Aorta (tissue), 5 donors: ENCODE results near the gene TESK1. TPM values are rescaled to one million over a fixed set of nuclear protein-coding genes. Genes with fewer than 3 reads are reported as not detected.
A peak's percentile ranks its signal among the peaks of the same experiment; 100 is the strongest.
"Not testable (repeated sequence)": the region's sequence is repeated elsewhere in the genome, so short reads cannot be mapped to it uniquely, and the experiment has no call there.

ENCODE experiments used
- ATAC-seq: fragments of 200-7000 bp; cut with Tn5 transposase; one replicate; pipeline ENCODE4 v1.9.1; 2022; ENCODE audit warnings: moderate library complexity; ENCODE audit not compliant: low FRiP score
- DNase-seq, 2 donors: peaks; one replicate each; pipeline ENCODE4 v3.0.0-alpha.2; 2020
- H3K27ac ChIP-seq, 2 donors: one replicate each; pipeline ENCODE4 v1.5.1; 2013; ENCODE audit warnings: low read length in 2 of 2, mild to moderate bottlenecking in 2 of 2, moderate library complexity in 2 of 2, control low read depth in 1 of 2, inconsistent platforms in 1 of 2, low read depth in 1 of 2
- H3K27me3 ChIP-seq, 2 donors: one replicate each; pipeline ENCODE4 v1.6.1; 2013; ENCODE audit warnings: control low read depth in 1 of 2, low read length in 1 of 2, mild to moderate bottlenecking in 1 of 2, moderate library complexity in 1 of 2; ENCODE audit not compliant: insufficient read depth in 2 of 2, control insufficient read depth in 1 of 2
- H3K36me3 ChIP-seq, 2 donors: one replicate each; pipeline ENCODE4 v1.6.1; 2013; ENCODE audit warnings: control low read depth in 1 of 2, low read length in 1 of 2, mild to moderate bottlenecking in 1 of 2; ENCODE audit not compliant: insufficient read depth in 2 of 2, control insufficient read depth in 1 of 2
- H3K4me1 ChIP-seq, 2 donors: one replicate each; pipeline ENCODE4 v1.6.1; 2013; ENCODE audit warnings: low read length in 2 of 2, control low read depth in 1 of 2, mild to moderate bottlenecking in 1 of 2, moderate library complexity in 1 of 2; ENCODE audit not compliant: insufficient read depth in 2 of 2, control insufficient read depth in 1 of 2
- H3K4me3 ChIP-seq, 2 donors: one replicate each; pipeline ENCODE4 v1.5.1; 2013; ENCODE audit warnings: low read length in 2 of 2, control low read depth in 1 of 2, mild to moderate bottlenecking in 1 of 2
- H3K9me3 ChIP-seq: one replicate; pipeline ENCODE4 v1.6.1; 2013; ENCODE audit warnings: mild to moderate bottlenecking, low read length; ENCODE audit not compliant: control insufficient read depth
- WGBS, 2 donors: extraction: QIAGEN DNeasy Blood & Tissue Kit; methylation state at CpG; one replicate each; pipeline ENCODE4 v1.1.7; 2013; 5-methylcytosine and 5-hydroxymethylcytosine counted together
- intact Hi-C, 2 donors: fragments of 100-400 bp; cut with DNase I; formaldehyde crosslinking; loops; one replicate each; pipeline versions ENCODE4 v1.14.2 to v1.15.0; 2022
- polyA plus RNA-seq, 2 donors: library from polyadenylated mRNA; stranded (reverse); fragments of 200-250 nt; gene quantifications; one replicate each; pipeline ENCODE4 v1.2.3, GENCODE V29; 2013
- total RNA-seq, 2 donors: library from RNA; stranded (reverse); fragmentation: NEBNext Ultra II Directional; extraction: Animal tissue kit (Norgen Biotek cat#: 25700); gene quantifications; one replicate each; pipeline ENCODE4 v1.2.1, GENCODE V29; 2021
- donor health status: healthy with polysubstance abuse.
- donor health status: Bipolar disorder and iron deficiency.
- donor health status: DM: no; HTN: no; CAD: no.
- donor health status: DM: no; HTN: no; CAD: no.
- donor health status: DM: yes; HTN: yes; CAD: no.

TESK1 gene
- total and polyA plus RNA-seq, 4 donors: 23.8 to 81.0 (median 55.2) TPM

- H3K36me3 ChIP-seq: no peaks in the 10 kb centered on the region
- H3K4me1 ChIP-seq: no peaks in the 10 kb centered on the region
- ATAC-seq (no peak), DNase-seq (no peak)
- no peak overlapping the region for H3K27ac ChIP-seq
- peaks cover under 1% of the 10 kb centered on the region for H3K9me3 ChIP-seq
- H3K4me3 ChIP-seq: no peak overlapping the region
- intact Hi-C loops: no loop called here
- WGBS, 2 donors: 90 to 97% methylated on average over 2 of the region's 2 CpGs
- H3K27me3 ChIP-seq: no peaks in the 10 kb centered on the region
These were observed 30.4 kb upstream of the TESK1 start for GRCh38 chr9:35574578-35575122.

GRCh38 chr9:35575478-35575877, 29.6 kb upstream of the TESK1 start:
- DNase-seq (peak in 1 of 2 donors; percentile 47), ATAC-seq (no peak)
- no peak overlapping the region for H3K4me3 ChIP-seq
- no peak overlapping the region for H3K27ac ChIP-seq
- WGBS, 2 donors: 94 to 96% methylated on average over 5 of the region's 5 CpGs
- H3K9me3 ChIP-seq: peaks cover 3% of the 10 kb centered on the region
- H3K27me3 ChIP-seq: no peaks in the 10 kb centered on the region
- H3K4me1 ChIP-seq: no peaks in the 10 kb centered on the region
- intact Hi-C loops: no loop called here
- H3K36me3 ChIP-seq: no peaks in the 10 kb centered on the region

GRCh38 chr9:35577486-35577885, 27.6 kb upstream of the TESK1 start:
- Histone ChIP-seq H3K36me3 (no peaks in the 10 kb centered on the region), H3K4me1 (no peaks in the 10 kb centered on the region), H3K27ac (no peak overlapping the region), H3K4me3 (no peak overlapping the region), H3K27me3 (no peaks in the 10 kb centered on the region), H3K9me3 (peaks cover 3% of the 10 kb centered on the region)
- intact Hi-C loops: no loop called here
- WGBS, 2 donors: 86 to 89% methylated on average over 5 of the region's 5 CpGs
- DNase-seq (no peak), ATAC-seq (no peak)

- intact Hi-C loops: no loop called here
- H3K4me3 ChIP-seq: no peak overlapping the region
- ATAC-seq (no peak), DNase-seq (no peak)
- no peaks in the 10 kb centered on the region for H3K36me3 ChIP-seq
- no peak overlapping the region for H3K27ac ChIP-seq
- H3K4me1 ChIP-seq: no peaks in the 10 kb centered on the region
- no peaks in the 10 kb centered on the region for H3K27me3 ChIP-seq
- H3K9me3 ChIP-seq: peaks cover 3% of the 10 kb centered on the region
- 96 to 98% methylated on average over 1 of the region's 1 CpG for whole genome bisulfite sequencing, 2 donors
These were observed 25.9 kb upstream of the TESK1 start for GRCh38 chr9:35579130-35579529.

GRCh38 chr9:35579659-35580227, 25.3 kb upstream of the TESK1 start:
- H3K27ac ChIP-seq, H3K4me3 ChIP-seq, H3K36me3 ChIP-seq, DNase-seq, H3K9me3 ChIP-seq, H3K27me3 ChIP-seq, H3K4me1 ChIP-seq, ATAC-seq, intact Hi-C loops: not testable (repeated sequence)
- WGBS, 2 donors: 84 to 90% methylated on average over 1 of the region's 1 CpG

- DNase-seq, H3K27ac ChIP-seq, H3K4me1 ChIP-seq, H3K36me3 ChIP-seq, H3K9me3 ChIP-seq, H3K27me3 ChIP-seq, ATAC-seq, intact Hi-C loops, H3K4me3 ChIP-seq: not testable (repeated sequence)
- WGBS, 2 donors: 70 to 74% methylated on average over 6 of the region's 6 CpGs
These were observed 21.5 kb upstream of the TESK1 start for GRCh38 chr9:35583521-35583920.

GRCh38 chr9:35584681-35585080, 20.4 kb upstream of the TESK1 start:
- H3K4me1 ChIP-seq, intact Hi-C loops, DNase-seq, H3K4me3 ChIP-seq, H3K27me3 ChIP-seq, ATAC-seq, H3K27ac ChIP-seq, H3K9me3 ChIP-seq, H3K36me3 ChIP-seq: not testable (repeated sequence)
- 92% methylated on average over 3 of the region's 3 CpGs for WGBS, 2 donors

GRCh38 chr9:35588506-35588905, 16.6 kb upstream of the TESK1 start:
- H3K9me3 ChIP-seq, H3K27me3 ChIP-seq, intact Hi-C loops, H3K36me3 ChIP-seq, H3K4me1 ChIP-seq, H3K4me3 ChIP-seq, DNase-seq, ATAC-seq, H3K27ac ChIP-seq: not testable (repeated sequence)
- 91 to 95% methylated on average over 5 of the region's 5 CpGs for WGBS, 2 donors

- Histone ChIP-seq H3K4me1 (no peaks in the 10 kb centered on the region), H3K27me3 (no peaks in the 10 kb centered on the region), H3K27ac (no peak overlapping the region), H3K4me3 (no peak overlapping the region), H3K36me3 (no peaks in the 10 kb centered on the region), H3K9me3 (peaks cover 4% of the 10 kb centered on the region)
- ATAC-seq (no peak), DNase-seq (no peak)
- intact Hi-C loops: no loop called here
These were observed 11.5 kb upstream of the TESK1 start for GRCh38 chr9:35593581-35593980.
